HepG2 (cell line): ENCODE results near the gene IHH. TPM values are rescaled to one million over a fixed set of nuclear protein-coding genes. Genes with fewer than 3 reads are reported as not detected.

ENCODE experiments used
- ATAC-seq: fragments of 200-7000 bp; cut with Tn5 transposase; 3 replicates; pipeline ENCODE4 v1.9.1; 2020; ENCODE audit warnings: mild to moderate bottlenecking, moderate library complexity
- BruUV-seq: library from RNA; stranded (reverse); fragments of 400-500 nt; replicated peaks from 2 replicates; lab custom pipeline; 2021; lab: Mats Ljungman, UMichigan
- CTCF ChIA-PET: fragments of 300-600 bp; formaldehyde crosslinking; extraction: SDS; loops from one replicate; lab custom pipeline; 2021; ENCODE audit warnings: low total read pairs, inconsistent platforms, low intra/inter-chr PET ratio; lab: Yijun Ruan, JAX
- POLR2A ChIA-PET: fragments of 350-600 bp; sonication (Branson Sonifier 250); formaldehyde crosslinking; loops from one replicate; lab custom pipeline; 2020; ENCODE audit warnings: antibody characterized with exemption, inconsistent platforms; lab: Yijun Ruan, JAX
- DNase-seq: peaks from one replicate; pipeline ENCODE4 v3.0.0-alpha.2; 2015; ENCODE audit warnings: low spot score
- FAIRE-seq: peaks from 3 replicates; lab custom pipeline; 2011; peaks lifted over from hg19 to GRCh38; lab: Jason Lieb, UNC
- H2AFZ ChIP-seq: one replicate; pipeline ENCODE4 v1.6.1; 2011; ENCODE audit warnings: low read length, inconsistent platforms
- H3K27ac ChIP-seq: fragments of 300-600 bp; 3 replicates; pipeline ENCODE4 v1.8.0; 2011; ENCODE audit warnings: mixed run types, mild to moderate bottlenecking, mixed read lengths, low read length, inconsistent platforms; ENCODE audit not compliant: insufficient read depth; ENCODE audit errors: extremely low read length
- H3K27me3 ChIP-seq, 2 experiments: fragments of 200-600 bp in 1 of 2; 2 replicates in 1 of 2; 3 replicates in 1 of 2; pipeline versions ENCODE4 v1.6.0 to v1.8.0; 2011; ENCODE audit warnings: low read length in 2 of 2, mild to moderate bottlenecking in 2 of 2, moderate library complexity in 2 of 2, inconsistent platforms in 1 of 2; ENCODE audit not compliant: insufficient read depth in 2 of 2, control insufficient read depth in 1 of 2
- H3K36me3 ChIP-seq, 2 experiments: fragments of 200-600 bp in 1 of 2; replicated peaks in 1 of 2; 2 replicates in 1 of 2; 3 replicates in 1 of 2; pipeline versions ENCODE4 v1.5.1 to v1.8.0; 2011; ENCODE audit warnings: low read length in 2 of 2, inconsistent platforms in 1 of 2; ENCODE audit not compliant: insufficient read depth in 2 of 2, control insufficient read depth in 1 of 2
- H3K4me1 ChIP-seq: 2 replicates; pipeline ENCODE4 v1.5.1; 2012; ENCODE audit warnings: low read length, inconsistent platforms; ENCODE audit not compliant: insufficient read depth
- H3K4me2 ChIP-seq: 2 replicates; pipeline ENCODE4 v1.6.0; 2011; ENCODE audit warnings: low read depth, low read length, inconsistent platforms
- H3K4me3 ChIP-seq, 3 experiments: fragments of 200-600 bp in 1 of 3; sonication (generic), shearing (Covaris generic) in 1 of 3; replicated peaks in 1 of 3; 2 replicates each; pipeline ENCODE4 v1.5.1; 2011 to 2016; ENCODE audit warnings: low read length in 3 of 3, inconsistent platforms in 2 of 3, low read depth in 2 of 3, mild to moderate bottlenecking in 2 of 3, control low read depth in 1 of 3, mixed read lengths in 1 of 3; ENCODE audit not compliant: insufficient read depth in 1 of 3
- H3K79me2 ChIP-seq: one replicate; pipeline ENCODE4 v1.6.1; 2011; ENCODE audit warnings: low read length, inconsistent platforms; ENCODE audit not compliant: insufficient read depth
- H3K9ac ChIP-seq: 2 replicates; pipeline ENCODE4 v1.6.0; 2011; ENCODE audit warnings: mild to moderate bottlenecking, low read depth, low read length, inconsistent platforms; ENCODE audit not compliant: insufficient read depth
- H3K9me3 ChIP-seq: 2 replicates; pipeline ENCODE4 v1.5.1; 2012; ENCODE audit warnings: mild to moderate bottlenecking, low read length
- H4K20me1 ChIP-seq: 2 replicates; pipeline ENCODE4 v1.6.0; 2011; ENCODE audit warnings: inconsistent platforms, mild to moderate bottlenecking, low read length, moderate library complexity; ENCODE audit not compliant: insufficient read depth
- CEBPB ChIP-seq: IDR thresholded peaks from 2 replicates; pipeline ENCODE4 v1.6.1; 2011; ENCODE audit warnings: low read depth, low read length, improper control_type of control experiment, borderline replicate concordance
- FUBP1 ChIP-seq: sonication (generic); formaldehyde crosslinking; IDR thresholded peaks from 2 replicates; pipeline ENCODE4 v1.5.1; 2020; ENCODE audit warnings: missing genetic modification reagents, mild to moderate bottlenecking, borderline replicate concordance
- HES4 ChIP-seq: sonication (generic); formaldehyde crosslinking; IDR thresholded peaks from 2 replicates; pipeline ENCODE4 v1.9.0; 2021; ENCODE audit warnings: mild to moderate bottlenecking, missing genetic modification reagents, borderline replicate concordance
- MEIS2 ChIP-seq: sonication (generic); formaldehyde crosslinking; IDR thresholded peaks from 2 replicates; pipeline ENCODE4 v1.9.0; 2021; ENCODE audit warnings: mild to moderate bottlenecking, missing genetic modification reagents
- SALL2 ChIP-seq: sonication (generic); formaldehyde crosslinking; IDR thresholded peaks from 2 replicates; pipeline ENCODE4 v1.8.1; 2023; ENCODE audit warnings: mild to moderate bottlenecking, missing genetic modification reagents, inconsistent platforms
- ZNF121 ChIP-seq: sonication (generic); formaldehyde crosslinking; IDR thresholded peaks from 2 replicates; pipeline ENCODE4 v1.5.0; 2020; ENCODE audit warnings: mild to moderate bottlenecking, missing genetic modification reagents
- WGBS: methylation state at CpG from one replicate; pipeline ENCODE4 v1.1.6; 2017; ENCODE audit warnings: low lambda C conversion rate; 5-methylcytosine and 5-hydroxymethylcytosine counted together
- in situ Hi-C: cut with HindIII; loops from 2 replicates; pipeline ENCODE4 v1.10.0; 2017; ENCODE audit warnings: low pct_unique_long_range_greater_than_20kb; ENCODE audit not compliant: extremely low pct_ligation_motif_present
- intact Hi-C: fragments of 100-400 bp; cut with micrococcal nuclease; formaldehyde crosslinking; loops from one replicate; pipeline ENCODE4 v1.10.0; 2022; ENCODE audit not compliant: unreplicated experiment
- polyA plus RNA-seq, 8 experiments: library from polyadenylated mRNA; depleted of rRNA in 3 of 8; stranded (reverse) in 7 of 8; unstranded in 1 of 8; fragments of >200 nt; fragmentation: Illumina TruSeq in 4 of 8; extraction: Trizol in 4 of 8; gene quantifications; 2 replicates each; pipeline versions ENCODE4 v1.2.1 to v1.2.3, GENCODE V29; 2011 to 2016; ENCODE audit warnings: low read depth in 4 of 8, missing spikeins in 1 of 8, mixed read lengths in 1 of 8; ENCODE audit not compliant: insufficient read depth in 1 of 8
- total RNA-seq, 5 experiments: library from RNA; depleted of rRNA; stranded (reverse); fragments of >200 nt; fragmentation: Illumina TruSeq; extraction: Trizol; gene quantifications; 2 replicates each; pipeline ENCODE4 v1.2.3, GENCODE V29; 2016; ENCODE audit warnings: low read depth in 1 of 5

IHH gene
- total and polyA plus RNA-seq, 2 of the 13 experiments (the other 11 are each of a cell fraction or from before 2014, with no cell fraction given) = 0.42 TPM; not detected in 1

GRCh38 chr2:219020604-219021365 is 39.9 kb downstream of the IHH start:
- in situ Hi-C loops = no loop called here
- no TSS peak for BruUV-seq
- H3K9me3 ChIP-seq = no peaks in the 10 kb centered on the region
- no peak overlapping the region for H3K4me2 ChIP-seq
- WGBS = 21% methylated on average over 11 of the region's 11 CpGs
- no peak overlapping the region for H3K27ac ChIP-seq
- no peak overlapping the region for H3K4me3 ChIP-seq
- ATAC-seq (no peak), DNase-seq (no peak), FAIRE-seq (no peak)
- no peaks in the 10 kb centered on the region for H3K79me2 ChIP-seq
- no peaks in the 10 kb centered on the region for H3K36me3 ChIP-seq
- POLR2A ChIA-PET = no interaction called here
- TF ChIP-seq HES4 (CRISPR knock-in tag) (peak; percentile 32; the same call in 1 of the 2 replicates), FUBP1 (no peak), SALL2 (no peak), ZNF121 (CRISPR knock-in tag) (no peak), MEIS2 (CRISPR knock-in tag) (no peak), CEBPB (peak; percentile 53)
- CTCF ChIA-PET = no interaction called here
- no peak overlapping the region for H2AFZ ChIP-seq
- H3K9ac ChIP-seq = no peak overlapping the region
- peaks cover 38 to 89% of the 10 kb centered on the region in 2 experiments for H3K27me3 ChIP-seq
- H4K20me1 ChIP-seq = peaks cover 11% of the 10 kb centered on the region; the same call in 1 of the 2 replicates
- intact Hi-C loops = no loop called here
- H3K4me1 ChIP-seq = no peaks in the 10 kb centered on the region
